GM12878 (cell line): ENCODE measurements around the gene TSPAN11.

Experiments used
- CREB1 ChIP-seq: IDR thresholded peaks from 2 replicates; pipeline ENCODE4 v1.6.1; 2012; ENCODE audit warnings: low read depth, mild to moderate bottlenecking, inconsistent platforms
- ZNF274 ChIP-seq: IDR thresholded peaks from one replicate; pipeline ENCODE4 v1.8.0; 2011; ENCODE audit not compliant: insufficient read length, insufficient read depth

GRCh38 chr12:30992381-30992780 lies 65.8 kb downstream of the TSPAN11 start:
- TF ChIP-seq ZNF274: no peak
- TF ChIP-seq CREB1: no peak
